Thyroid gland (tissue), 4 donors: Measurements from ENCODE around the gene SMURF1.

Experiments
- POLR2A ChIP-seq, 2 donors: fragments of 450-650 bp; IDR thresholded peaks; one replicate each; pipeline ENCODE4 v1.6.1; 2017; ENCODE audit warnings: antibody characterized with exemption in 2 of 2, mild to moderate bottlenecking in 2 of 2, moderate library complexity in 1 of 2
- TF ChIP-seq, protein P1 (sequence below), 6 experiments: fragments of 200-600 bp in 3 of 6; fragments of 450-650 bp in 3 of 6; sonication (generic) in 3 of 6; IDR thresholded peaks; one replicate each; pipeline ENCODE4 v1.5.1; 2016 to 2019; ENCODE audit warnings: antibody characterized with exemption in 6 of 6, mild to moderate bottlenecking in 2 of 6, inconsistent platforms in 1 of 6, moderate library complexity in 1 of 6

DNA sequence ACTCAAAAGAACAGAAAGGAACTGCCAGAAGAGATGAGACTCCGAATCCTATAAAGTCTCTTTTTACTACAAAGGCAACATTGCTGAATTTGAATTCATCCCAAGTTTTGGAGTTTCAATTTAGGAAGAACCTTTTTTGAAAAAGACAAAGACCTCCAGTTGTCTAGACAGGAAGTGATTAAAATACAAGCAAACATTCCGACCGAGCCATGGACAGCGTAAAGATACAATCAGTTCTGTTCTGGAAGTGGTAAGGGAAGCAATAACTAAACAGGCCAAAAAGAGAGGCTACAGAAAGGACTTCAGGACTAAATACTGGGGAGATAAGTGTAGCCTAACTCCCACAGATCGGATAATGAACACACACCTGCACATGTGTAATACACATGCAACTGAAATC is 101.0 kb downstream of the SMURF1 start:
- TF ChIP-seq, protein P1, sequence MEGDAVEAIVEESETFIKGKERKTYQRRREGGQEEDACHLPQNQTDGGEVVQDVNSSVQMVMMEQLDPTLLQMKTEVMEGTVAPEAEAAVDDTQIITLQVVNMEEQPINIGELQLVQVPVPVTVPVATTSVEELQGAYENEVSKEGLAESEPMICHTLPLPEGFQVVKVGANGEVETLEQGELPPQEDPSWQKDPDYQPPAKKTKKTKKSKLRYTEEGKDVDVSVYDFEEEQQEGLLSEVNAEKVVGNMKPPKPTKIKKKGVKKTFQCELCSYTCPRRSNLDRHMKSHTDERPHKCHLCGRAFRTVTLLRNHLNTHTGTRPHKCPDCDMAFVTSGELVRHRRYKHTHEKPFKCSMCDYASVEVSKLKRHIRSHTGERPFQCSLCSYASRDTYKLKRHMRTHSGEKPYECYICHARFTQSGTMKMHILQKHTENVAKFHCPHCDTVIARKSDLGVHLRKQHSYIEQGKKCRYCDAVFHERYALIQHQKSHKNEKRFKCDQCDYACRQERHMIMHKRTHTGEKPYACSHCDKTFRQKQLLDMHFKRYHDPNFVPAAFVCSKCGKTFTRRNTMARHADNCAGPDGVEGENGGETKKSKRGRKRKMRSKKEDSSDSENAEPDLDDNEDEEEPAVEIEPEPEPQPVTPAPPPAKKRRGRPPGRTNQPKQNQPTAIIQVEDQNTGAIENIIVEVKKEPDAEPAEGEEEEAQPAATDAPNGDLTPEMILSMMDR (IDR thresholded peaks at IDR 0.05) = no peak
- TF ChIP-seq POLR2A (IDR thresholded peaks at IDR 0.05) = no peak
